CD4-positive, alpha-beta T cell treated with Interleukin-17A for 4 hours (primary cell): ENCODE measurements around the gene BMX.
A peak's percentile ranks its signal among the peaks of the same experiment; 100 is the strongest.

Source experiments
- DNase-seq: peaks from one replicate; pipeline ENCODE4 v3.0.0-alpha.2; 2020; ENCODE audit warnings: mixed read lengths

Gene BMX

DNA sequence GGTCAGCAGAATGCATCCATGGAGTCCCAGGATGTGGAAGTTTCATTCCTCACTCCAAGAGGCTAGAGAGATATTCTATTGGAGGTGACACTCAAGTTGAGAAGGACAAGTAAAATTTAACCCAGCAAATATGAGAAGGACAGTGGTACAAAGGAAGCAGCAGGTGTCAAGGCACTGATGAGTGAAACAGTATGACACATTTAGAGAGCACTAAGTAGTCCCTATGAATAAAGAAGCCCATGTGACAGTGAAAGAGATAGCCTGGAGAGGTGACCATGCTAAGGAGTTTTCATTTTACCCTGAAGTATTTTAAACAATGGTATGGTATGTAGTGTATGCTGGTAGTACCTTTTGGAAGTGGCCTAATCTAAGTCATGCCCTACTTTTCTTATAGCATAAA is 9.2 kb downstream of the BMX start:
- DNase-seq: no peak

DNA sequence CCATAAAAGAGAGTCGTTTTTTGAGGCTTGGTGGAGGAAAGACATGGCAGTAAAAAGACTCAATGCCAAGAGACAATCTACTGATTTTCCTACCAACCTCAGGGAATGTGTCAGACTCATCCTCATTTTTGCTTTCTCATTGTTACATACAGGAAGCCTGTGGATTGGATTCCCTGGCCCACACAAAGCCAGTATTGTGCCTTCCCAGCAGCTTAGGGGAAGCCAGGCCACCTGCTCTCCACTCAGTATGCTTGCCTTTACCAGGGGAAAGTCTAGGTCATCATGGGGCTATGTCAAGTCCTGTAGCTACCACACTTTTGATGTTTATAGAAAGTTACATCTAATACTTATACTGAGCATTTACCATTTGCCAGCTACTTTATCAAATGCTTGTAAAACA is 11.0 kb downstream of the BMX start:
- DNase-seq: no peak

GRCh38 chrX:15512401-15512965 is 11.9 kb downstream of the BMX start:
- no peak for DNase-seq

- DNase-seq: no peak
These were observed 13.7 kb downstream of the BMX start for GRCh38 chrX:15514279-15514678.

DNA sequence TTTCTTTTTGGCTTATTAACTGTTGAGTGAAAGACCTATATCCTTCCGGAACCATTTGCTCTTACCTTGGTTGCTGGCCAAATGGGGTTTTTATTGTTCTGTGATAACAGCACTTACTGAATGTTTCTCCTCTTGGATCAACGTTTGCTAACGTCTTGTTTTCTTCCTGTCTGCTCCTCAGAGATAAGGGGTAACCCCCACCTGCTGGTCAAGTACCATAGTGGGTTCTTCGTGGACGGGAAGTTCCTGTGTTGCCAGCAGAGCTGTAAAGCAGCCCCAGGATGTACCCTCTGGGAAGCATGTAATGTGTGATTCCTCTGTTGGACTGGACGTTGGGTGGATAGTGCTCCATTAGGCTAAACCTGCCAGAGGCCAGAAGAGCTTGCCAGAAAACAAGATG is 15.3 kb downstream of the BMX start:
- DNase-seq: no peak

- no peak for DNase-seq
These were observed 21.9 kb downstream of the BMX start for GRCh38 chrX:15522464-15522863.

GRCh38 chrX:15523088-15523487 is 22.5 kb downstream of the BMX start:
- no peak for DNase-seq

GRCh38 chrX:15524417-15524816 is 23.8 kb downstream of the BMX start:
- no peak for DNase-seq

GRCh38 chrX:15525664-15526416 is 25.2 kb downstream of the BMX start:
- no peak for DNase-seq

DNA sequence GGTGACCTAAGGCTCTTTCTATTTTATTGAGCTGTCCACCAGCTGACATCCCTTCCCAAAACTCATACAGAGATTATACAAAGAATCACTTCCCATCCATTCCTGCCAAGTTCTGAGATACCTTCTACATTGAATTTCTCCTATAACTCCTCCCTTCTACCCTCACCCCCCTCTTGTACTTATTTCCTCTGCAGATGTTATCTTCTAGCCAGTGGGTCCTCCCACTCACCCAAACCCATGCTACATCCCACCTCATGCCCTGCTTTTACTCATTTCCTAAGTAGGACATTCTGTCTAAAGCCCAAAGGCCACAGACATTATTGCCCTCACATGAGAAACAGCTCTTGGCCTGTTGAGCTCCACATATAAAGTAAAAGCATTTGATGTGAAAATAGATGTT is 28.6 kb downstream of the BMX start:
- no peak for DNase-seq

DNA sequence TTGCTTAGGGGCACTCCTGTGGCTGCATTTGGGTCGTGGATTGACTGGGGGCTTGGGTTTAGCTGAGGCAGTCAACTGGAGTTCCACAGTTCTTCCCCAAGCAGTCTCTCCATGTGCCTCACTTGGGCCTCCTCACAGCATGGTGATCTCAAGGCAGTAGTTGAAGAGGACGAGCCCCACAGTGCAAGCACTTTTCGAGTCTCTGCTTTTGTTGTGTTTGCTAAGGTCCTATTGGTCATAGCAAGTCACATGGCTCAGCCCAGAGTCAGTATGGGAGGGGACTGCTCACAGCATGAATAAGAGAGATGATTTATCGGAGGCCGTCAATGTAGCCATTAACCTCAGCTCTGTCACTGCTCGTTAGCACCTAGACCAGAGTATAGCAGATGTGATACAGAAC is 29.7 kb downstream of the BMX start:
- no peak for DNase-seq

GRCh38 chrX:15546745-15547144 is 46.1 kb downstream of the BMX start:
- DNase-seq: no peak

GRCh38 chrX:15547356-15547755 is 46.7 kb downstream of the BMX start:
- no peak for DNase-seq

- no peak for DNase-seq
These were observed 48.8 kb downstream of the BMX start for GRCh38 chrX:15549189-15550012.

GRCh38 chrX:15559227-15559626 is 58.6 kb downstream of the BMX start:
- no peak for DNase-seq

DNA sequence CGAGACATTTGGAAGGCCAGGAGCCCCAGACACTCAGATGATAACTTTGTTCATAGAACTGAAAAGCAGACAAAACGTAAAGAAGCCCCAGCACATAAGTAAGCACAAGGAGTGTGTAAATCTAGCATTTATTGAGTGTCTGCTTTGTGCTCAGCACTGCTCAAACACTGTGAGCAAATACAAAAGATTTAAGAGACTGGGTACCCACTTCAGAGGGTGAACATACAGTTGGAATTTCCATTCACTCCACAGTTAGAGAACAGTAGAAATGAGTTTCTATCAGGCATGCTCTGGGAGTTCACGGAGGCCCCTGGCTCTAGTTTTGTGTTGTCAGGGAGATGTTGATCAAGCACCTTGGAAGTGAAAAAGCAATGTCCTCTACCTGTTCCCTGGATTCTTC is 60.3 kb downstream of the BMX start:
- DNase-seq: no peak

GRCh38 chrX:15563056-15563455 is 62.4 kb downstream of the BMX start:
- no peak for DNase-seq

DNA sequence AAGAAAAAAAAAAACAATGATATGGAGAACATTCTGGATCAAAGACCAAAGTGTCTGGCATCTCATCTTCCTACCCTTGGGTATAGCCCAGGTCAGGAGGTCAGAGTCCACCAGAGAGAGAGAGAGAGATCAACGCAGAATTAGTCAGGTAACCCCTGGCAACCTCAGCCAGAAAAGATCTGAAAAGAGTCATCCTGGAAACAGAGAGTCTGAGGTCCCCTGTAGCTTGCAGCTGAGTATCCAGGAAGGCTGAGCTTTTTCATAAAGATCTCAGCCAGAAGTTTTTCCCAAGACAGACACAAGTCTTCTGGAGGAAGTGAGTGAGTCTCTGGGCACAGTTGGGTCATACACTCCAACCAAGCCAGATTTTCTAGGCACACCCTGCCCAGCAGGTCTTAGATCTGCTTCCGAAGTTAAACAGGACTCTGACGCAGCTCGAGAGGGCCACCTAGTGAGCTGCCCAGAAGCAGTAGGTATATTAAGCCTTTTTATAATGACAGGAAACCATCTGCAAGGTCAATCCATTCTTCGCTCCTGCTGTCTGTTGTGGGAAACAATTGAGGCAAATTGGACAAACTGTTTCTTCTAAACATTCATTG is 64.5 kb downstream of the BMX start:
- DNase-seq: peak; percentile 5

DNA sequence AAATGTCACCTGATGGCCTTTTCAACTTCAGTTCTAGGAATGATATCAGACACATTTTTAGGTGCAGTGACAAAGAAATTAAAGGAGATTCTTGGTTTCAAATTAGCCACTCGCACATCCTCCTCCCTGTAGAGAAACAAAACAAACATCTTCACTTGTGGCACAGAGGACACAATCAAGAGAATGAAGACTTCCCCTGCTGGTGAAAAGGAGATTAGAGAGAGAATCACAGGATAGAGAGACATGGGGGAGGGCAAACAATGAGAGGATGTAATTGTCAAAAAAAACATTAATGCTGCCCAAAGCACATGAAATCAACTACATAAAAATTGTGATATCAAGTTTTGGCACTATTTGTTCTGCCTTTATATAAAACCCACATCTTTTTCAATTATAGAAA is 65.6 kb downstream of the BMX start:
- DNase-seq: no peak

GRCh38 chrX:15567267-15567666 is 66.7 kb downstream of the BMX start:
- no peak for DNase-seq

DNA sequence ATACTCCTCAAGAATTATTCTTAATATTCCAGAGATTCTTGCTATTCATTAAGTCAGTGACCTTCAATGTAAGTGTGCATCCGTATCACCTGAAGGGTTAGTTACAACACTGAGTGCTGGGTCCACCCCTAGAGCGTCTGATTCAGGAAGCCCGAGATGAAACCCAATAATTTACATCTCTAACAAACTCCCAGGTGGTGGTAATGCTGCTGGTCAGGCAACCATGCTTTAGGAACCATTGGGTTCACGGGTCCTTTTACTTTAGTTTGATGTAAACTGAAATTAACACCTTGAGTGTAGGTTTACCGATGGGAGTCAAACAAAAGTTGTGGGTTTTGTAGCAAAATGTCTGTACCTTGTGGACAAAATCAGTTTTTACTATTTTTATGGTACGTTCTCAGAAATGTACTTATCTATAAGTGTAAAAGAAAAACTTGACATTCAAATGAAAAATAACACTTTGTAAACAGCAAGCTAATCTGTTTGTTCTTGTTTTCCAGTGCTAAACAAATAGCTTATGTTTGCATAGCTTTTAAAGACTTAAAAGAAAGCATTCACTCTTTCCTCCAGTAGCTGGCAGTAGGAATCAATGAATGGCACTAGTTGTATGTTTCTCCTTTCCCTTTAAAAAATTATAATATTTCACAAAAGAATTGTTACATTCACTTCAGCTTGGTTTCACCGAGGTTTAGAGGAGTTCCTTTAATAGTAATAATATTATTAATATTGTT is 67.4 kb downstream of the BMX start:
- no peak for DNase-seq

- DNase-seq: no peak
These were observed 69.5 kb downstream of the BMX start for GRCh38 chrX:15570145-15570544.

DNA sequence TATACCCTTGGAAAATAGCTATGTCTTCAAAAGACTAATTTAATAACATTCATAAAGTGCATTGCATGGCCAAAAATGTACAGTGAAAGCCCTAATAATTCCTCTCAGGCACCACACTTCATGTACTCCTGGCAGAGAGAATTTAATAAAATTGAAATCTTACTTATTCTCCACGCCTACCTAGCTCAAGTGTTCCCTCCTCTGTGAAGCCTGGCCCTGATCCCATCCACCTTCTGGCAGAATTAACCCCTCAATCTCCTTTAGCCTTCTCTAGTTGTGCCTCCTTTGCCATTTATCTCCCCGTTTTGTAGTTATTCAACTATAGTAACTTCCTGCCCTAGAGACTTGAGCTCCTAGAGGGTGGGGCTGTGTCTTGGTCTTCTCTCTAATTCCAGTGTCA is 73.4 kb downstream of the BMX start:
- DNase-seq: no peak
